Activated CD4-positive, alpha-beta memory T cell treated with anti-CD3 and anti-CD28 coated beads, Interleukin-2, amount 10 ng/mL, durations not matched to agents 7 days and 5 days (primary cell): ENCODE measurements around the gene TP53TG3F. TPM values are rescaled to one million over a fixed set of nuclear protein-coding genes. Genes with fewer than 3 reads are reported as not detected.
"Not testable (repeated sequence)": the region's sequence is repeated elsewhere in the genome, so short reads cannot be mapped to it uniquely, and the experiment has no call there.

ENCODE experiments used
- CTCF ChIA-PET: fragments of 350-600 bp; sonication (Branson Sonifier 250); formaldehyde crosslinking; loops from one replicate; lab custom pipeline; 2021; ENCODE audit warnings: antibody characterized with exemption, inconsistent platforms; lab: Charles Lee
- POLR2A ChIA-PET: fragments of 350-600 bp; sonication (Branson Sonifier 250); formaldehyde crosslinking; loops from one replicate; lab custom pipeline; 2021; ENCODE audit warnings: antibody characterized with exemption; lab: Charles Lee
- DNase-seq: peaks from one replicate; pipeline ENCODE4 v3.0.0-alpha.2; 2020
- H3K27ac Mint-ChIP-seq: one replicate; pipeline ENCODE4 v1.8.0; 2021; ENCODE audit warnings: mild to moderate bottlenecking, mixed read lengths
- H3K27me3 Mint-ChIP-seq: one replicate; pipeline ENCODE4 v1.8.0; 2021; ENCODE audit warnings: mixed read lengths
- H3K36me3 Mint-ChIP-seq: one replicate; pipeline ENCODE4 v1.8.0; 2021; ENCODE audit warnings: low read depth, mixed read lengths
- H3K4me1 Mint-ChIP-seq: one replicate; pipeline ENCODE4 v1.8.0; 2021; ENCODE audit warnings: mixed read lengths
- H3K4me3 Mint-ChIP-seq: one replicate; pipeline ENCODE4 v1.8.0; 2021; ENCODE audit warnings: mild to moderate bottlenecking, mixed read lengths
- H3K9me3 Mint-ChIP-seq: one replicate; pipeline ENCODE4 v1.8.0; 2021; ENCODE audit warnings: mixed read lengths
- total RNA-seq, 2 experiments: library from RNA; stranded (reverse); gene quantifications; one replicate each; pipeline ENCODE4 v1.2.3, GENCODE V29; 2021

The TP53TG3F gene
- total RNA-seq = not detected

DNA sequence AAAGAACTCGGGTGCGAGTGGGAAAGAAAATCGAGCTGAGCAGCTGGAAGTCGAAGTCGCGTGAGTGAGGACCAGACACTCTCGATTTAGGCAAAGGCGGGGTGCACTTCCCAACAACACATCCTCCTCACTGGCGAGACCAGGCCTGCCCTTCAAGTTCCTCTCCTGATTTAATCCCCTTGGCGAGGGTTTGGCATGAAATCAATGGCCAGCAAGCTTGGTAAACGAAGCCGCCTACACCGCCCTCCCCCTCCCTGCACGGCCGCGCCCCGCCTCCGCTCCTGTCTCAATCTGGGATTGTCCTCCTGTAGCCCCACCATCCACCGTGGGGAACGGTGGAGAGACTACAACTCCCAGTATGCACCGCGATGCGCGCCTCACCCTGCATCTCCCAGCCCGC, at the start of gene TP53TG3F:
Gene TP53TG3F, plus strand, starts transcription at position 301 of the 400 bp plus-strand sequence. Its CDS starts 68 bp downstream, at position 369.
- H3K4me3 Mint-ChIP-seq, H3K9me3 Mint-ChIP-seq, H3K36me3 Mint-ChIP-seq, POLR2A ChIA-PET, H3K27ac Mint-ChIP-seq, DNase-seq, H3K27me3 Mint-ChIP-seq, H3K4me1 Mint-ChIP-seq, CTCF ChIA-PET: not testable (repeated sequence)

DNA sequence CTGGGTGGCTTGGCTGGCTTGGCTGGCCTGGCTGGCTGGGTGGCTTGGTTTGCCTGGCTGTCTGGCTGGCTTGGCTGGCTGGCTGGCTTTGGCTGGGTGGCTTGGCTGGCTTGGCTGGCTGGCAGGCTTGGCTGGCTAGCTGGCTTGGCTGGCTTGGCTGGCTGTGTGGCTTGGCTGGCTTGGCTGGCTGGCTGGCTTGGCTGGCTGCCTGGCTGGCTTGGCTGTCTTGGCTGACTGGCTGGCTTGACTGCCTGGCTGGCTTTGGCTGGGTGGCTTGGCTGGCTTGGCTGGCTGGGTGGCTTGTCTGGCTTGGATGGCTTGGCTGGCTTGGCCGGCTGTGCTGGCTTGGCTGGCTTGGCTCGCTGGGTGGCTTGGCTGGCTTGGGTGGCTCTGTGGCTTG, 32.2 kb downstream of the TP53TG3F start:
- POLR2A ChIA-PET, H3K36me3 Mint-ChIP-seq, H3K4me3 Mint-ChIP-seq, H3K27ac Mint-ChIP-seq, DNase-seq, H3K27me3 Mint-ChIP-seq, H3K4me1 Mint-ChIP-seq, H3K9me3 Mint-ChIP-seq: not testable (repeated sequence)
- CTCF ChIA-PET = interaction anchor here (0.6 kb wide), 1 partner anchor 1568 kb away, joined by 3 read pairs; no protein-coding TSS in a partner anchor

DNA sequence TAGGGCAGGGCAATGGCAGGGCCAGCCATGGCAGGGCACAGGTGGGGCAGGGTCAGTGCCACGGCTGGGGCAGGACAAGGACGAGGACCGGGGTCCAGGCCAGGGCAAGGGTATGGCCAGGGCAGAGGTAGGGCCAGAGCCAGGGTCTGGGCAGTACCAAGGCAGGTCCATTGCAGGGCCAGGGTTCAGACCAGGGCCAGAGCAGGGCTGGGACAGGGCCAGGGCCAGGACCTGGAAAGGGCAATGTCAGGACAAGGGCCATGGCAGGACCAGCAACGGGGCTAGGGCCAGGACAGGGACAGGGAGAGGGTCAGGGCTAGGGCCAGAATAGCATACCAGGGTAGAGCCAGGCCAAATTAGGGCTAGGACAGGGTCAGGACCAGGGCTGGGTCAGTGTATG, 47.8 kb downstream of the TP53TG3F start:
- H3K27ac Mint-ChIP-seq, H3K36me3 Mint-ChIP-seq, H3K9me3 Mint-ChIP-seq, DNase-seq, CTCF ChIA-PET, H3K4me1 Mint-ChIP-seq, POLR2A ChIA-PET, H3K4me3 Mint-ChIP-seq, H3K27me3 Mint-ChIP-seq: not testable (repeated sequence)

DNA sequence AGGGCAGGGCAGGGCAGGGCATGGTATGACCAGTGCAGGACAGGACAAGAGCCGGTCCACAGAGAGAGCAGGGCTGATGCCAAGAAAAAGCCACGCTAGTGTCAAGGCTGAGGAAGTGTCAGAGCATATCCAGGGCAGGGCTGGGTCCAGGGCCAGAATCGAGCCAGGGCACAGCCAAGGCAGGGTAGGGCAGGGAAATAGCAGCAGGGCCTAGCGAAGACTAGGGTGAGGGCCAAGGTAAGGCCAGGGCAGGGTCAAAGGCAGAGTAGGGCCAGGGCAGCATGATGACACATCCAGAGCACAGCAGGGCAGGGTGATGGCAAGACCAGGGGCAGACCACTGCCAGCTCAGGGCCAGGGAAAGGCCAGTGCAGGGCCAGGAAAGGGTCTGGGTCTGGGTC, 49.7 kb downstream of the TP53TG3F start:
- POLR2A ChIA-PET = not testable (repeated sequence)

DNA sequence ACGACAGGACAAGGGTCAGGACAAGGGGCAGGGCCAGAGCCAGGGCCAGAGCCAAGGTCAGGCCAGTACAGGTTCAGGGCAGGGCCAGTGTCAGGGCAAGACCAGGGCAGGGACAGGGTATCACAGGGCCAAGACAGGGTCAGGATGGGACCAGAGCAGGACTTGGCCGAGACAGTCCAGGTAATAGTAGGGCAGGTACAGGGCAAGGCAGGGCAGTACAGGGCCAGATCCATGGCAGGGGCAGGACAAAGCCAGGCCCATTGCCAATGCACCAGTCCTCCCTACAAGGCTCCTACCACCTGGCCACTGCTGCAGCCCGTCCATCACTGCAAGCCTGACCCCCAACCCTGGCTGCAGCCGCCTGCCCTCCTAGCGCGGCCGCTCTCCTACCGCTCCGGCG, 50.5 kb downstream of the TP53TG3F start:
- POLR2A ChIA-PET, H3K4me1 Mint-ChIP-seq, H3K27me3 Mint-ChIP-seq, H3K9me3 Mint-ChIP-seq, CTCF ChIA-PET, DNase-seq, H3K36me3 Mint-ChIP-seq, H3K27ac Mint-ChIP-seq, H3K4me3 Mint-ChIP-seq: not testable (repeated sequence)

More for the DNA sequence above, 49.7 kb downstream of the TP53TG3F start:
- DNase-seq, H3K9me3 Mint-ChIP-seq, H3K36me3 Mint-ChIP-seq, H3K27me3 Mint-ChIP-seq, CTCF ChIA-PET, H3K4me3 Mint-ChIP-seq, H3K27ac Mint-ChIP-seq, H3K4me1 Mint-ChIP-seq: not testable (repeated sequence)

Other genes starting within 250 kb of the TP53TG3F start
- gene TP53TG3E, start 155.3 kb upstream of the TP53TG3F start, total RNA-seq = not detected
- not detected for gene TP53TG3B, start 98.8 kb upstream of the TP53TG3F start, total RNA-seq